ENCODE measurements around the gene FHOD3.

DNA sequence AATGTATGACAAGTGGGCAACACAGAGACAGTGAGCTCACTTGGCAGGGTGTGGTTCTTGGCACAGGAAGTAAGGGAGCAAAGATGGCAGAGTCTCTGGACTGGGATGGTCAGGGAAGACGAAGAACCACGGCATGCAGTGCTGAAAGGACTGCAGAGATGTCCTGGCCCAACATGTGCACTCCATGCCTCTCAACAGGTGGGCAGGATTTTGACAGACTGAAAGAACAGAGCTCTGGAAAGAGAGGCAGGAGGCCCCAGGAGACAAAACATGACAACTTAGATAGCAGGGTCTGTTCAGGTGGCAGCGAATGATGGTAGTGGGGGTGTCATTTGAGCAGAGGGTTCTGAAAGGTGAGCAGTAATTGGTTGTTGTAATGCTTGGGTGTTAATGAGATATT, 180.3 kb downstream of the FHOD3 start:
- TF ChIP-seq ATF7 (IDR thresholded peaks at IDR 0.05) (no peak), ATF7 (CRISPR knock-in tag; IDR thresholded peaks at IDR 0.05) (no peak), POLR2AphosphoS5 (IDR thresholded peaks at IDR 0.05; ENCODE audit: low read depth, low read length) (no peak), POLR2A (IDR thresholded peaks at IDR 0.05; ENCODE audit: insufficient read depth in 1 of 2, low read depth in 2 of 2, low read length in 2 of 2) (no peak), RAD21 (CRISPR knock-in tag; IDR thresholded peaks at IDR 0.05) (no peak), IRX3 (CRISPR knock-in tag; IDR thresholded peaks at IDR 0.05; ENCODE audit: borderline replicate concordance, low read depth) (no peak), U2AF2 (IDR thresholded peaks at IDR 0.05; ENCODE audit: low read depth, low read length) (no peak), ZZZ3 (CRISPR knock-in tag; IDR thresholded peaks at IDR 0.05; ENCODE audit: borderline replicate concordance) (no peak), SYNCRIP (IDR thresholded peaks at IDR 0.05; ENCODE audit: insufficient read depth, low read depth, low read length) (no peak)

Measured in HepG2 (cell line).